ENCODE results near the gene CYSRT1. TPM values are rescaled to one million over a fixed set of nuclear protein-coding genes. Genes with fewer than 3 reads are reported as not detected.

CYSRT1 gene
- total and polyA plus RNA-seq, 2 donors from 2014 or later: 0.94 to 1.3 TPM

GRCh38 chr9:137198902-137199283 lies 26.1 kb upstream of the CYSRT1 start:
- H3K27ac ChIP-seq (ENCODE audit: low read depth in 2 of 2, low read length in 2 of 2): peak overlapping the region; percentile 63 to 77
- peaks cover 0 to 52% (median 16%) of the 10 kb centered on the region in 3 donors for H3K4me1 ChIP-seq (ENCODE audit: control insufficient read depth in 2 of 3, insufficient read depth in 2 of 3, low read depth in 1 of 3, low read length in 3 of 3)
- intact Hi-C loops (cut with DNase I): no loop called here
- TF ChIP-seq, protein P1, sequence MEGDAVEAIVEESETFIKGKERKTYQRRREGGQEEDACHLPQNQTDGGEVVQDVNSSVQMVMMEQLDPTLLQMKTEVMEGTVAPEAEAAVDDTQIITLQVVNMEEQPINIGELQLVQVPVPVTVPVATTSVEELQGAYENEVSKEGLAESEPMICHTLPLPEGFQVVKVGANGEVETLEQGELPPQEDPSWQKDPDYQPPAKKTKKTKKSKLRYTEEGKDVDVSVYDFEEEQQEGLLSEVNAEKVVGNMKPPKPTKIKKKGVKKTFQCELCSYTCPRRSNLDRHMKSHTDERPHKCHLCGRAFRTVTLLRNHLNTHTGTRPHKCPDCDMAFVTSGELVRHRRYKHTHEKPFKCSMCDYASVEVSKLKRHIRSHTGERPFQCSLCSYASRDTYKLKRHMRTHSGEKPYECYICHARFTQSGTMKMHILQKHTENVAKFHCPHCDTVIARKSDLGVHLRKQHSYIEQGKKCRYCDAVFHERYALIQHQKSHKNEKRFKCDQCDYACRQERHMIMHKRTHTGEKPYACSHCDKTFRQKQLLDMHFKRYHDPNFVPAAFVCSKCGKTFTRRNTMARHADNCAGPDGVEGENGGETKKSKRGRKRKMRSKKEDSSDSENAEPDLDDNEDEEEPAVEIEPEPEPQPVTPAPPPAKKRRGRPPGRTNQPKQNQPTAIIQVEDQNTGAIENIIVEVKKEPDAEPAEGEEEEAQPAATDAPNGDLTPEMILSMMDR (IDR thresholded peaks at IDR 0.05; ENCODE audit: borderline replicate concordance, extremely low read depth, insufficient read depth): no peak
- FAIRE-seq: no peak
- peak overlapping the region in 2 of 3 donors; percentile 41 to 46 for H3K9ac ChIP-seq (ENCODE audit: low read length in 3 of 3)
- DNase-seq: no peak
- H3K9me3 ChIP-seq (ENCODE audit: control insufficient read depth in 2 of 3, insufficient read depth in 1 of 3, low read length in 3 of 3): no peaks in the 10 kb centered on the region
- peak overlapping the region in 2 of 3 donors; percentile 48 to 67 for H3K4me3 ChIP-seq (ENCODE audit: low read length in 3 of 3)
- no peaks in the 10 kb centered on the region for H3K36me3 ChIP-seq (ENCODE audit: control insufficient read depth in 2 of 3, insufficient read depth in 3 of 3, low read length in 3 of 3)
- H3K27me3 ChIP-seq (ENCODE audit: control insufficient read depth, insufficient read depth, low read length): no peaks in the 10 kb centered on the region

DNA sequence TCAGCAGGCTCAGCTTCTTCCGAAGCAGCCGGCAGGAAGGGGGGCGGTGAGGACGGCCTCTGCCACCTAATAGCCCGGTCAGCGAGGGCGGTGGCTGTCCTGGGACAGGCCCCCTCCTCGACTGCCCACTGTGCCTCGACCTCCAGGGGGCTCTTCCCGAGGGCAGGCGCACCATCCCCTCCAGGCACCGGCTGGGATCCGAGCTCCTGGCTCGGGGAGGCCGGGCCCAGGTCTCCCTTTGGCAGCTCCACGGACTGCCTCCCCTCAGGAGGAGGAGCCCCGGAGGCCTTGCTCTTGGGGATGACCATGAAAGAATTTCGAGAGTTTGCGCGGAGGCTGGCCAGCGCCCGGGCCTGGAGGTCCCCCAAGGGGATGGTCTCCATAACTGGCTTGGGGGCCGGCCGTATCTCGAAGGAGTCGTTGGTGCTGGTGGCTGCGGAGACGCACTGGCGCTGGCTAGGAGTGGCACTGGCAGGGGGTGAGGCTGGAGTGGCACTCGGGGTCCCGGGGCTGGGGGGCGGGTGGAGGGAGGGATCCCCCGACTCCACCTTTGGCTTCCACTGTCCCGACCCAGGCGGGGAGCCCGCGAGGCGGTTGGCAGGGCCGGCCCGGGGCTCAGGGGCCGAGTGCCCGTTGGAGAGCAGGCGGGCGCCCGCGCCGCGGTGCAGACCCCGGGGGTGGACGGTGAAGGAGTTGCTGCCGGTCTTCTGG lies 25.4 kb upstream of the CYSRT1 start:
- Histone ChIP-seq H3K4me3 (ENCODE audit: low read length in 3 of 3) (peak overlapping the region in 2 of 3 donors; percentile 48 to 67), H3K36me3 (ENCODE audit: control insufficient read depth in 2 of 3, insufficient read depth in 3 of 3, low read length in 3 of 3) (no peaks in the 10 kb centered on the region), H3K27me3 (ENCODE audit: control insufficient read depth, insufficient read depth, low read length) (no peaks in the 10 kb centered on the region), H3K4me1 (ENCODE audit: control insufficient read depth in 2 of 3, insufficient read depth in 2 of 3, low read depth in 1 of 3, low read length in 3 of 3) (peaks cover 3 to 55% (median 16%) of the 10 kb centered on the region in 3 donors), H3K9me3 (ENCODE audit: control insufficient read depth in 2 of 3, insufficient read depth in 1 of 3, low read length in 3 of 3) (no peaks in the 10 kb centered on the region), H3K9ac (ENCODE audit: low read length in 3 of 3) (peak overlapping the region in 2 of 3 donors; percentile 19 to 41), H3K27ac (ENCODE audit: low read depth in 2 of 2, low read length in 2 of 2) (peak overlapping the region; percentile 47 to 63)
- FAIRE-seq: no peak
- TF ChIP-seq, protein P1 (IDR thresholded peaks at IDR 0.05; ENCODE audit: borderline replicate concordance, extremely low read depth, insufficient read depth): no peak
- intact Hi-C loops (cut with DNase I): no loop called here
- DNase-seq: peak in 1 of 5 donors; percentile 65

- H3K27ac ChIP-seq (ENCODE audit: low read depth in 2 of 2, low read length in 2 of 2): peak within 1 kb of the TSS; percentile 63
- H3K9me3 ChIP-seq (ENCODE audit: control insufficient read depth in 2 of 3, insufficient read depth in 1 of 3, low read length in 3 of 3): no peaks in the 10 kb centered on the region
- H3K9ac ChIP-seq (ENCODE audit: low read length in 3 of 3): peak within 1 kb of the TSS in 1 of 3 donors; percentile 46
- TF ChIP-seq, protein P1 (IDR thresholded peaks at IDR 0.05; ENCODE audit: borderline replicate concordance, extremely low read depth, insufficient read depth): no peak
- FAIRE-seq (peak; percentile 83), DNase-seq (peak; percentile 99 to 100 (median 99))
- H3K27me3 ChIP-seq (ENCODE audit: control insufficient read depth, insufficient read depth, low read length): no peaks in the 10 kb centered on the region
- peak within 1 kb of the TSS; percentile 45 to 67 (median 67) for H3K4me3 ChIP-seq (ENCODE audit: low read length in 3 of 3)
- peaks cover 3 to 50% (median 16%) of the 10 kb centered on the region in 3 donors for H3K4me1 ChIP-seq (ENCODE audit: control insufficient read depth in 2 of 3, insufficient read depth in 2 of 3, low read depth in 1 of 3, low read length in 3 of 3)
- H3K36me3 ChIP-seq (ENCODE audit: control insufficient read depth in 2 of 3, insufficient read depth in 3 of 3, low read length in 3 of 3): no peaks in the 10 kb centered on the region
- intact Hi-C loops (cut with DNase I): no loop called here
These were observed 24.4 kb upstream of the CYSRT1 start, which contains the start of gene TPRN for GRCh38 chr9:137200311-137201204. TPRN (minus strand) TSS chr9:137200741; CDS start chr9:137200711, 30 bp downstream.
